ENCODE measurements around the gene RNF180.

RNF180 gene

GRCh38 chr5:64285188-64286130, 119.8 kb downstream of the RNF180 start:
- no peak for DNase-seq (ENCODE audit: low read depth)

GRCh38 chr5:64286381-64286780, 120.7 kb downstream of the RNF180 start:
- DNase-seq (ENCODE audit: low read depth), result no peak

GRCh38 chr5:64288496-64288895, 122.9 kb downstream of the RNF180 start:
- DNase-seq (ENCODE audit: low read depth), result peak; percentile 24

GRCh38 chr5:64292611-64293215, 127.1 kb downstream of the RNF180 start:
- DNase-seq (ENCODE audit: low read depth), result peak; percentile 12

GRCh38 chr5:64295101-64295500, 129.5 kb downstream of the RNF180 start:
- DNase-seq (ENCODE audit: low read depth), result no peak

GRCh38 chr5:64298586-64298985, 132.9 kb downstream of the RNF180 start:
- no peak for DNase-seq (ENCODE audit: low read depth)

- DNase-seq (ENCODE audit: low read depth), result no peak
Measured at GRCh38 chr5:64299805-64300204, 134.2 kb downstream of the RNF180 start.

GRCh38 chr5:64301566-64301965, 135.9 kb downstream of the RNF180 start:
- peak; percentile 4 for DNase-seq (ENCODE audit: low read depth)

- DNase-seq (ENCODE audit: low read depth), result no peak
Measured at GRCh38 chr5:64308135-64308534, 142.5 kb downstream of the RNF180 start.

GRCh38 chr5:64312491-64312890, 146.8 kb downstream of the RNF180 start:
- no peak for DNase-seq (ENCODE audit: low read depth)

GRCh38 chr5:64315778-64316177, 150.1 kb downstream of the RNF180 start:
- DNase-seq (ENCODE audit: low read depth), result no peak

- DNase-seq (ENCODE audit: low read depth), result no peak
Measured at GRCh38 chr5:64318175-64318574, 152.5 kb downstream of the RNF180 start.

- DNase-seq (ENCODE audit: low read depth), result no peak
Measured at GRCh38 chr5:64323591-64323990, 157.9 kb downstream of the RNF180 start.

- DNase-seq (ENCODE audit: low read depth), result no peak
Measured at GRCh38 chr5:64330728-64331231, 165.1 kb downstream of the RNF180 start.

GRCh38 chr5:64331597-64332277, 166.1 kb downstream of the RNF180 start:
- DNase-seq (ENCODE audit: low read depth), result no peak

- no peak for DNase-seq (ENCODE audit: low read depth)
Measured at GRCh38 chr5:64333886-64334285, 168.2 kb downstream of the RNF180 start.

GRCh38 chr5:64339769-64340168, 174.1 kb downstream of the RNF180 start:
- peak; percentile 2 for DNase-seq (ENCODE audit: low read depth)

GRCh38 chr5:64340293-64340692, 174.7 kb downstream of the RNF180 start:
- DNase-seq (ENCODE audit: low read depth), result no peak

- no peak for DNase-seq (ENCODE audit: low read depth)
Measured at GRCh38 chr5:64341340-64341739, 175.7 kb downstream of the RNF180 start.

GRCh38 chr5:64344501-64344900, 178.9 kb downstream of the RNF180 start:
- no peak for DNase-seq (ENCODE audit: low read depth)

- no peak for DNase-seq (ENCODE audit: low read depth)
Measured at GRCh38 chr5:64347309-64347708, 181.7 kb downstream of the RNF180 start.

- no peak for DNase-seq (ENCODE audit: low read depth)
Measured at GRCh38 chr5:64364426-64364825, 198.8 kb downstream of the RNF180 start.

- DNase-seq (ENCODE audit: low read depth), result peak; percentile 47
Measured at GRCh38 chr5:64384765-64385164, 219.1 kb downstream of the RNF180 start.

Data from iris pigment epithelial cell (primary cell).